Measurements from ENCODE around the gene TLCD3B.

GRCh38 chr16:30017277-30017656 is 13.8 kb downstream of the TLCD3B start:
- TF ChIP-seq REST (IDR thresholded peaks at IDR 0.05; ENCODE audit: low read depth) (no peak), FOXM1 (IDR thresholded peaks at IDR 0.05; ENCODE audit: borderline replicate concordance, low read depth) (no peak), ZBTB7A (IDR thresholded peaks at IDR 0.05; ENCODE audit: low read depth) (no peak), MAX (IDR thresholded peaks at IDR 0.05) (no peak), CEBPB (IDR thresholded peaks at IDR 0.05) (no peak), CREB1 (IDR thresholded peaks at IDR 0.05; ENCODE audit: low read depth) (no peak), RAD21 (IDR thresholded peaks at IDR 0.05; ENCODE audit: low read depth) (no peak), YY1 (IDR thresholded peaks at IDR 0.05; ENCODE audit: low read depth) (no peak), TEAD4 (IDR thresholded peaks at IDR 0.05) (no peak), EP300 (IDR thresholded peaks at IDR 0.05; ENCODE audit: borderline replicate concordance) (no peak), NFIC (IDR thresholded peaks at IDR 0.05) (no peak), TCF12 (IDR thresholded peaks at IDR 0.05; ENCODE audit: low read depth) (no peak), USF1 (IDR thresholded peaks at IDR 0.05) (no peak)
